Measurements from ENCODE around the gene EGFLAM. TPM values are rescaled to one million over a fixed set of nuclear protein-coding genes. Genes with fewer than 3 reads are reported as not detected.
"Not testable (repeated sequence)": the region's sequence is repeated elsewhere in the genome, so short reads cannot be mapped to it uniquely, and the experiment has no call there.

EGFLAM gene
- total RNA-seq, 1 donor from 2014 or later, result 0.13 TPM

DNA sequence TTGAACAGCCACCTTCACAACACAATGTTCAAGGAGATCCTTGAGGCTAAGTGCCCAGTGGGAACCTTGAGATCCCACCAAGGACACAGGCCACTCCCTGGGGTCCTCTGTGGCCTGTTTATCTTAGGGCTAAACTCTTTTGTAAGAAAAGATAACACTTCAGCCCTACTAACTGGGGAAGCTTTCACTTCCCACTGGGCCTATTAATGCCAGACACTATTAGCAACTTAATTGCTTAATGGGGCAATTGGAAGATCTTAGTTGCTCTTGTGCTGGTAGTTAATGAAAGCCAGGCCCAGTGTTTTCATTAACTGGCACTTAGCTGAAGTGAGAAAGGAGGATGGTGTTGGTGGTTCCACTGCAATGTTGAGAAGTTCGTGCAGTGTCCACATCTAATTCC, 117.1 kb downstream of the EGFLAM start:
- DNase-seq (ENCODE audit: low read depth in 2 of 2), result no peak

DNA sequence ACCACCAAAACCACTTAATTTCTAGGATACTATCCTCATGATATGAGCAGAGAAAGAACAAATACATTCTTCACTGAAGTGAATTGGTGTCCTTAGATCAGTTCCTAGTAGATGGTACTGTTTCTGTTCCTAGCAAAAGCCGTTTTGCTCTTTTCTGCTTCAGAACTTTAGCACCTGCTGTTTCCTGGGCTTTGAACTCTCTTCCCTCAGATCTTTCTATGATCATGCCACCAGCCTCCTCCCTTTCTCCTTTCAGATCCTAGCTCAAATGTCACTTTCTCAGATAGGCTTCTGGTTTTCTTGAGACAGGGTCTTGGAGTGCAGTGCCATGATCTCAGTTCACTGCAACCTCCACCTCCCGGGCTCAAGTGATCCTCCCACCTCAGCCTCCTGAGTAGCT, 118.0 kb downstream of the EGFLAM start:
- no peak for DNase-seq (ENCODE audit: low read depth in 2 of 2)

DNA sequence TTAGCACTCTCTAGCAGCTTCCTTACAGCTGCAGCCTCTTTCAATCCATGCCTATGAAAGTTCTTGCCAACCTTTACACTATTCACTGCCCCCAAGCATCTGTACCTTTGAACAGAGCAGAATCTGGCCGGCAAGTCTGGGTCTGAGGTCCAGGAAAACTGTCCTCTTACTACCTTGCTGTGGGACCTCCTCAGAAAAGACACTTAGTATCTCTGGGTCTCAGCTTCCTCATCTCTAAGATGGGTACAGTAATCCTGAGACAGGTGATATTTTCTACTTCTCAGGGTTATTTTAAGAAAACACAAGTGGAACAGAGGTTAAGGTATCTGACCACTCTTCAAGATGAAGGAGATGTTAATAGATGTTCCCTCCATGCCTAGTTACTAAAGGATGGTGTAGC, 120.2 kb downstream of the EGFLAM start:
- no peak for DNase-seq (ENCODE audit: low read depth in 2 of 2)

DNA sequence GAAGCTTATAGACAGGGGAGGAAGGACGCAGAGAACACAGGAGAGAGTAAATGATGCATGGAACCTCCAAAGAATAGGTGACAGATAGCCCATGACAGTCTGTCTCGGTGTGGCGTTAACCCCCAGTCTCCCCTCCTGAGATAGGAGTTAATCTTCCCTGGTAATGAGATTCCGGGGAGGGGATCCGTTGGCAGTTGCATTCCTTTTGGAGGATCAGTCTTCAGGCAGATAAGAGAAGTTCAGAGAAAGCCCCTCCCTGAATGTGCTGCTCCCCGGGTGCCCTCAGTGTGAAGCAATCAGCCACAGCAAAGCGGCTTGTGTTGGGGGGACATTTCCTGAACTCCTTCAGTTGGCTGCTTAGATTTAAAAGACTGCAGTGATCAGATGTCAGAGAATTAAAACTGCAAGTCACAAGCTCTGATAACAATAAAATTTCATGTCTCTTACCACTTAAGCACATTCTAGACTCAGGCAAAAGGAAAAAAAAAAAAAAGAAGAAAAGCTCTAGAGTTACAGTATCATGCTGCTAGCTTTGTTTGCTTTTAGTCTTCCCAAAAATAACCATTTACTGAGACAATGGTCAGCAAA, 121.1 kb downstream of the EGFLAM start:
- DNase-seq (ENCODE audit: low read depth in 2 of 2), result no peak

DNA sequence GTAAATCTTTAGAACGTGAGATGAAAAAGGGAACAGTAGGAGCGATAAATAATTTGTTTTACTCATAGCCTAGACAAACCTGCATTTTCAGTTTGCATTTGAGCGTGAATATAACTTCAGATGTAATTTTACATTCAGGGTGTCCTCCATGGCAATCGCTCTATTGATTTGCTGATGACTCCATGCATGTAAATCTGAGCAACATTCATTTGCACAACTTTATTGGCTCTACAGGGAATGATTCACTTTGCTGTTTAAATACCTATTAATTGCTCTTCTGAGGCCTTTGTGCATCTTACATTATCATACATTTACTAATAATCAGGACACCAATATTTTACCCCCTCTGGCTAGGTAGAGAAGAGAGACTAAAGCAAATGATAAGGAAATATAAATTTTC, 122.2 kb downstream of the EGFLAM start:
- DNase-seq (ENCODE audit: low read depth in 2 of 2), result no peak

DNA sequence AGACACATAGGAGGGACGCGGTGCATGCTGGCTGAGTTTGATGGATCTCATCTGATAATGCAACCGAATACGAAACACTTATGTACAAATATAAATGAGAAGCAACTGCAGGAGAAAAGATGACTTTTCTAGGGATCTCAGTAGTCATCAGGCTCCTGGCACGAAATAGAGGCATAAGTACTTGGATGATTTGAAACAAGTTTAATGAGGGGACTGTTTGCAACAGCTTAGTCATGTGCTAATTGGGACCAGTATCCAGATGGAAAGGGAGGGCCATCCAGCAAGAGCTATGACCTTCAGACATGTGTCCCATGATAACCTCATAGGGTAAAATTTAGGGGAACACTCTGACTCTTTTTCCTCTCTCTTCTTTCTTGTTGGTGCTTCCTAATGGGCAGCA, 123.0 kb downstream of the EGFLAM start:
- DNase-seq (ENCODE audit: low read depth in 2 of 2), result no peak

DNA sequence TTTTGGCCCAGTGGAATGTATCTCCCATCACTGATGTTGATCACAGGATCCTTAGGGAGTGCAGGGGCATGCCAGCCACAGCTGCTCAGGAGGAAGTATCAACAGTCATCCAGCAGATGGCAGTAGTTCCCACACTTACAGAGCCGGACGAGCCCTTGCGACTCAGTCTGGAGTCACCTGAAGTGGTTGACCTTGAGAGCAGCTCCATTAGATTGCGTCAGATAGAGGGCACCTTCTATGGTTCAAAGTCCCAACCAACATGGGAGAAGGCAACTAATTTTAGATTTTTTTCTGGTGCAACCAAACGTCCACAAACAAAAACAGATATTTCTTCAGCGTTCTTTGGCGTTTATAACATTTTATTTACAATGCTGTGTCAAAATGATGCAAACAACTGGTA, 124.5 kb downstream of the EGFLAM start:
- DNase-seq (ENCODE audit: low read depth in 2 of 2), result peak; percentile 45 to 74

DNA sequence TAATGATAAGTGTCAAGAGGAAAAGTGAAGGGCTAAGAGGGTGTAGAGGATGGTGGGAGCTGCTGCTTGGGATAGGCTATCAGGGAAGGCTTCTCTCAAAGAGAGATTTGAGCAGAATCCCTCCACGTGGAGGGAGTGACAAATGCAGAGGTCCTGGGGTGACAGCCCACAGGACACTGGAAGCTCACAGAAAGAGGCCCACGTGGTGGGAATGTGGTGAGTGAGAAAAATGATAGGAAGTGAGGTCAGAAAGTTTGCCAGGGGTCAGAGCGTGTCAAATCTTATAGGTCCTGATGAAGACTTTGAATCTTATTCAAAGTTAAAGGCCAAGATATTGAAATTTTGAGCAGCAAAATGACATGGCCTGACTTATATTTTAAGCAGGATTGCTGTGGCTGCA, 125.3 kb downstream of the EGFLAM start:
- DNase-seq (ENCODE audit: low read depth in 2 of 2), result no peak

DNA sequence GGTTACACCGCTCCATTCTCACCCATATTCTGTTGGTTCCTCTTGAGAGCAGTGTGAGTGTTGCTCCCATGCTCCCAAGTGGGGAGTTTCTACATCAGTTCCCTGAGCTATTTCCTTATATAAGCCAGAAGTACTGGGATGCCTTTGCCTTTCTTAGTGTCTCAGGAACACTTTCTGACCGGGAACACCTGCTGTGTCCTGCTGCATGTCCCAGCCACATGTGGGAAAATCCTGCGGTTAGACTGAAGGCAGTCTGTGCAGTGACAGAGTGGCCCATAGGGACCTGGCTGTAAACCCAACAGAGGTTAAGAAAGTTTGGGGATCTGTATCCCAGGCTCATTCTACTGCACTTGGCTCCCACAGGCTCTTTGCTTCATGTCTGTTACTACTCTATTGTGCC, 126.0 kb downstream of the EGFLAM start:
- DNase-seq (ENCODE audit: low read depth in 2 of 2), result no peak

DNA sequence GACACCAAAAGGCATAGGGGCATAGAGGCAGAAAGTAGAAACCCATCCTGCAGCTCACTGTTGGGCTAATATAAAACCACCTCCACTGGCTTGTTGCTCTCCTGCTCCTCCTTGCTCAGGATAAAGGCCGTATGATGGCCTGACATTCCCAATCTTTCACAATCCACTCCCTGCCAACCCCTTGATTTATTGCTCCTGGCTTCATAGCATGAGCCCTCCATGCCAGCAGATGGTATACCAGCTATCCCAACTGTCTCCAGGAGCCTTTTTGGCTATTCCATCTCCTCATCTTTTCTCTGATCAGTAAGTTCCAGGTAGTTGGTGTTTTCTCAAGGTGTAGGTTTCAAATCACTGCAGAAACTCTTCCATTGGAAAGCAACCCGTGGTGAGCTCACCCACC, 128.8 kb downstream of the EGFLAM start:
- DNase-seq (ENCODE audit: low read depth in 2 of 2), result no peak

DNA sequence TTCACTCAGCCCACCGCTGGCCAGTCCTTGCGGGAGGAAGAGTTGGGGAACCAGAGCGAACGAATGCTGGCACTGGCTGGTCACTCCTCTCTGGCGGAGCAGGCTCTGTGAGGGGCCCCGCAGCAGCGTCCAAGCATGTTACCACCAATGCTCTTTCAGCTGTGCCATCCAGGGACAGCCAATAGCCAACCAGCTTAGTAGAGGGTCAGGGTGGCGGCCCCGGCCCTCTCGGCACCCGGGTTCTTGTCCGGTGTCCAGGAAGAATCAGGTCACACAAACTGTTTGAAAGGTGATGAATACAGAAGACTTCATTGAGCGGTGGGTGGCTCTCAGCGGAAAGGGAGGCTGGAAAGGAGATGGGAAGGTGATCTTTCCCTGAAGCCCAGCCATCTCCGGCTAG, 135.3 kb downstream of the EGFLAM start:
- DNase-seq (ENCODE audit: low read depth in 2 of 2), result no peak

DNA sequence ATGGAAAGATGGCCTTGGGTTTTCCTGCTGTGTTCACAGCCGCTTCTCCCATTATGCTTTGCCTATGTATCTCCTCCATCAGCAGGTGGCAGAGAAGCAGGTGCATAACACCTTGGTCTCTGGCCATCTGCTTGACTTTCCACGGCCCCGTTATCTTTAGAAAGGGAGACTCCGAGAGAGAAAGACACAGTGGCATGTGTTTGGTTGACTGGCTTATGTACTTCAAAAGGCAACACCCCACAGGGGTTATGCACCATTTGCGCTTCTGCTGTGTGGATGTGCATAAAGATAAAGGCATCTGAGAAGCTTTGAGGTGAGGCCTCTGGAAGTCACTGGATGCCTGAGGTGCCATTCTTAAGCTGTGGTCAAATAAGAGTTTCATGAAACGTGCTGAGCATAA, 138.4 kb downstream of the EGFLAM start:
- no peak for DNase-seq (ENCODE audit: low read depth in 2 of 2)

DNA sequence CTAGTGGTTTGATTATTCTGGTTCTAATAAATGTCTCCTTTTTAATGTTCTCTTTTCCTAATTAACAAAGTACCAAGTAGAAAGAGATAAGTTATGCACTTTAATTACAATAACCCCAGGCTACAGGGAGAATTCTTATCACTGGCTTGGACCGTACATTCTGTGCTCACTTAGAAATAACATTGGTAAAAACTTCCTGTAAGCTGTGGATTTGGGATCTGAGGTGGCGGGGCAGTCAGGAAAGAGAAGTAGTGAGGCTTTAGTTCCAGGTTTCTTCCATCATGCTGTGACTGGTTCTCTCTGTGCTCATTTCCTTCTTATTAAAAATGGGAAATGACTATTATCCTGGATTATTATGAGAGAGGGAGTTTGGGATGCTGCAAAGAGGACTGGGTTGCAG, 142.0 kb downstream of the EGFLAM start:
- peak in 1 of 2 donors; percentile 44 for DNase-seq (ENCODE audit: low read depth in 2 of 2)

DNA sequence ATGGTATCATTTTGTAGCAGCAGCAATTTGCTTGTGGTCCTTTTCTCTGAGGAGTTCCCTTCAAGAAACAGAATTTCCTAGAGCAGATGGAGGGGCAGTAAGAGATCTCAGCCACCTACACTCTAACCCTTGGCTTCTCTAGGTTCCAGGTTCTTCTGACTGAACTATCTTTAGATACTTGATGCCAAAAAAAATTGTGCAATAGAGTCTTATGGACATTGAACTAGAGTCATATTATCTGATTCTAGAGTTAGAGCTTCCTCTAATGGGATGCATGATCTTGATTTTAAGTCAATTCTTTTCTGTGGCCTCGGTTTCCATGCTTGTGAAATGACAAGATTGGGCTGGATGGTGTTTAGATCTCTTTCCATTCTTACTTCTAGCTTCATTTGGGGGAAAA, 142.8 kb downstream of the EGFLAM start:
- no peak for DNase-seq (ENCODE audit: low read depth in 2 of 2)

DNA sequence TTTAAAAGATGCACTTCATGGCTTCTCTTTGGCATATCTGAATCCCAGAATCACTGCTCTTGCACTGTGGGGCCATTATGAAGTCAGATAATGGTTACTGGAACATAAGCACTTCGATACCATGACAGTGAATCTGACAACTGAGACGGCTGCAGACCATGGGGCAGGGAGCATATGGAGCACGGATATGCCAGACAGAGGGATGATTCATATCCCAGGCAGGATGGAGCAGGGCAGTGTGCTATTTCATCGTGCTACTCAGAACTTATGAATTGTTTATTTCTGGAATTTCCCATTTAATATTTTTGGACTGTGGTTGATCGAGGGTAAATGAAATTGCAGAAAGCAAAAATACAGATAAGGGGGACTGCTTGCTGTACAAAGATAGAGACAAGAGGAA, 145.0 kb downstream of the EGFLAM start:
- DNase-seq (ENCODE audit: low read depth in 2 of 2), result peak; percentile 21 to 80

DNA sequence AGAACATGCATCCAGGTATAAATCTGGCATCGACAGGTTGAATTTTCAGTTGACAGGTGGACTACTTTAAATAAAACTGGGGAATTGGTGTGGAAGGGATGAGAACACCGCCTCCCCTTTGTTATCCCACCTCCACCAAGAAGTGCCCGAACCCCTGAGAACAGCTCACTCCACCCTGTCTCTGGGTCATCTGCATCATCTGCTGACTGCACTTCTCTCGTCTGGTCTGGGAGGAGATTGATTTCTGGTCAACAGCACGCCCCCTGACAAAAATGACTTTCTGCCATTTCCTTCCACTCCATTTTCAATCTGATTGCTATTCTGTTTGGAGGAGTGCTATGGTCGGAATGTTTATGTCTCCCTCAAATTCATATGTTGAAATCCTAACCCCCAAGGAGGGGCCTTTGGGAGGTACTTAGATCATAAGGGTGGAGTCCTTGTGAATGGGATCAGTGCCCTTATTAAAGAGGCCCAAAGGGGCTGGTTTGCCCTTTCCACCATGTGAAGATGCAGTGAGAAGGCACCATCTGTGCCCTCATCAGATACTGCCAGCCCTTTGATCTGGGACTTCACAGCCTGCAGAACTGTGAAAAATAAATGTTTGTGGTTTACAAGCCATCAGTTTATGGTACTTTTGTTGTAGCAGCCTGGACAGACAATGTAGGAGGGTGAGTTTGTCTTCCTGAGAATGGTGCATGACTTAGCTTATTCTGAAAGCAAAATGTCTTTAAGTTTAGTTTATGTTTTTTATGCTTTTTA, 145.7 kb downstream of the EGFLAM start:
- no peak for DNase-seq (ENCODE audit: low read depth in 2 of 2)

DNA sequence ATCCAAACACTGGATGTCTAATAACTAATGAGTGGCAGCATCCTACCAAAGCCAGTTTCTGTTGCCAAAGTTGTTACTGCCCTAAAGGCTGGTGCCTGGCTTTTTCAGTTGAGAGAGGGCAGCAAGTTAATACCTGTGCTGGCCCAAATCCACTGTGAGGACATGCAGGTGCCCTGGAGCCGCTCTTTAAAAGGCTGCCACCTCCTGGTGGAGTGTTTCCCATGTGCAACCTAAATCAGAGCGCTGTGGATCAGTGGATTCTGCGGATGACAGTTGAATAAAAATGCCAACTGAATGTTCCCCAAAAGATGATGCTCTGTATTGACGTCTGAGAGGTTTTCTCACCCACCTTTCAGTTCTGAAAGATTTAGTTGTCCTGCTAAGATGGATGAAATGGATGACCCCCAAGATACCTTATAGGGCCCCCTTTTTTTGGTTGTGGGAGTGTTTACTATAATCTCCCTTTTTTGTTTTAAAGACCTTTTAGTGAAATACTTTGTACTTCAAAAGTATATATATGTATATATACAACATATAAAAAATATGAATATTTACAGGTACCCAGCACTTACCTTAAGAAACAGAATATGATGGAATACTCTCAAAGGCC, 146.4 kb downstream of the EGFLAM start:
- peak in 1 of 2 donors; percentile 10 for DNase-seq (ENCODE audit: low read depth in 2 of 2)

DNA sequence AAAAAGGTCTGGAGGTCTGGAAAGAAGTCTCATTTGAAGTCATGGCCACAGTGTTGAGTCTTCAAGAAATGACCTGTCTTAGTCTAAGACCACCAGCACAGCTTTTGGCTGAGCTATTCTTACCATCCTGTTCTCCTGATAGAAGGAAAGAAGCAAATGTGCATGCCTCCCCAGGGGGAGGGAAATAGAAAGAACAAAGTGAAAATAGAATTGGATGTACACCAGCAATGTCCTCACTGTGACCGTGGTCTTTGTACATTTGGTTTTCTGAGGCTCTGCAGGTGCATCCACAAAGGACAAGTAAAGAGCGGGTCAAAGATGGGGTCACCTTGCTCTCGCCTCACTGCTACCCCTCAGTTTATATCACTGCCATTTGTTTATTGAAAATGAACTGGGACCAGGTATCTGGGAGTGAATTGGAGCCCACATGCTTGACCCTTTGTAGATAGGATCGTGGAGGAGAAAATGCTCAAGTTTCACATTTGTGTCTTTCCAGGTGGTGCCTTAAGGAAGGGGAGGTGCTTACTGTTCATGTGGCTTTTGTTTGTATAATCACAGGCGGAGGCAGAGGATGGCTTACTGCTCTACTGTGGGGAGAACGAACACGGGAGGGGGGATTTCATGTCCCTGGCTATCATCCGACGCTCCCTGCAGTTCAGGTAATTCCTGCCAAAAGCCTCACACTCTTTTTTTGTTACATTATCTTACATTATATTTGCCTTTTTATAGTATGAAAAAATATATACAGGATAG, 150.3 kb downstream of the EGFLAM start:
- DNase-seq (ENCODE audit: low read depth in 2 of 2), result no peak

DNA sequence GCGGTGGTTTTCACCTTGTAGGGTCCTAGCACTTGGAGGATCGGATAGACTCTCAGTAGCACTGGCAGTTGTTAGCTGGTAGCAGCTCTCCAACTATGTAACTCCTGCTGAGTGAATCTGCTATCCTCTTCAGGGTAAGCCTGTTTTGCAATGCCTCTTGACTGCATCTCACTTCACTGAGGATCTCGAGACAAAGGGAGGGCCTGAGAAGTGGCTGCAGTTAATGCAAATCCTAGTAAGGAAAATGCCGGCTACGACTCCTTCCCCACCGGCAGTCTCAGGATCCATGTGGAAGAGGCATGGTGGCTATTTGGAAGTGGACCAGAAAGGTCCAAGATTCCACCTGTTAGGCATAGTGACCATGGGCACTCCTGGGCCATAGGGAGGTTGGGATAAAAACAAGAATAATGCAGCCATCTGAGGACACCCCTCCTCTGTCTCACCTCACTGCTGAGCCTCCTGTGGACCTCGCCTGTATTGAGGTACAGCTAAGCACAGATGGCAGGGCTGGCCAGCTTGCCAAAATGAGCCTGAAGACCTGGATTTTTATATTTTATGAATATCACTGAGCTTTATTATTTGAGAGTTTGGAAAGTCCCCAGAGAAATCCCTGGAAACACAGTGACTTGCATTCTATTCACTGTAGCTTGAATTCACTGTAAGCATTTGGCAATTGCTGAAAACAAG, 152.1 kb downstream of the EGFLAM start:
- DNase-seq (ENCODE audit: low read depth in 2 of 2), result no peak

DNA sequence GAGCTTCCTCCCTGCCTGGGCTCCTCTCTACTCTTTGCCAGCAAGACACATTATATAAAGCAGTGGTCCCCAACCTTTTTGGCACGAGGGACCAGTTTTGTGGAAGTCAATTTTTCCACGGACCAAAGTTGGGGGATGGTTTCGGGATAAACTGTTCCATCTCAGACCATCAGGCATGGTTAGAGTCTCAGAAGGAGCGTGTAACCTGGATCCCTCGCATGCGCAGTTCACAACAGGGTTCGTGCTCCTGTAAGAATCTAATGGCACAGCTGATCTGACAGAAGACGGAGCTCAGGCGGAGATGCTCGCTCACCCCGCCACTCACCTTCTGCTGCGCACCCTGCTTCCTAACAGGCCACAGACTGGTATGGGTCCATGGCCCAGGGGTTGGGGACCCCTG, 155.3 kb downstream of the EGFLAM start:
- DNase-seq (ENCODE audit: low read depth in 2 of 2), result no peak

DNA sequence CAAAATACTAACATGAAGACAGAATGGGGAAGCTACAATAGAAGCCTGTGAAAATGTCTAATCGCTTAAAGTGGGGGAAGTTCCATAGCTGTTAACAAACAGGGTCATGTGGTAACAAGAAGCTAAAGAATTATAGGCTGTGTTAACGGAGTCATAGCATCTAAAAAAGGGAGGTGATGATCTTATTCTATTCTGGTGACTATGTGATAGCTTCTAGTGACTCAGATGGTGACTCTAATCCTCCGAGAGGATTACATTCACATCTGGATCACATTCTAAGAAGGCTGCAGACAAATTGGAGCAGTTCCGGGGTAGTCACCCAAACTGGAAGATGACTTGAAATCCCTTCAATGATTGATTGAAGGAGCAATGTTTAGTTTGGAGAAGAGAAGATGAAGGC, 156.0 kb downstream of the EGFLAM start:
- DNase-seq (ENCODE audit: low read depth in 2 of 2), result no peak

DNA sequence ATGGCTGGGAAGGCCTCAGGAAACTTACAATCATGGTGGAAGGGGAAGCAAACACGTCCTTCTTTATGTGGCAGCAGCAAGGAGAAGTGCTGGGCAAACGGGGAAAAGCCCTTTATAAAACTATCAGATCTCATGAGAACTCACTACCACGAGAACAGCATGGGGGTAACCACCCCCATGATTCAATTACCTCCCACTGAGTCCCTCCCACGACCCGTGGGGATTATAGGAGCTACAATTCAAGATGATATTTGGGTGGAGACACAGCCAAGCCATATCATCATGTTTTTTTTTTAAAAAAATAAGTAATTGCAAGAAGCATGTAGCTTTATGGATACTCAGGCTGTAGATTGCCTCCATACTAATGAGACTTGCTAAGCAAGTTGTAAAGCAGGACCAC, 157.4 kb downstream of the EGFLAM start:
- DNase-seq (ENCODE audit: low read depth in 2 of 2), result not testable (repeated sequence)
